Mesothelial cell of epicardium (in vitro differentiated cells): ENCODE data around the gene PLEKHA6. TPM values are rescaled to one million over a fixed set of nuclear protein-coding genes. Genes with fewer than 3 reads are reported as not detected.
A peak's percentile ranks its signal among the peaks of the same experiment; 100 is the strongest.

Experiments used
- DNase-seq, 2 experiments: peaks; one replicate each; pipeline ENCODE4 v3.0.0; 2021; ENCODE audit warnings: low spot score in 2 of 2; ENCODE audit not compliant: unreplicated experiment in 2 of 2
- H3K27ac Mint-ChIP-seq: 2 replicates; pipeline ENCODE4 v1.8.0; 2021; ENCODE audit warnings: mixed read lengths
- H3K27me3 Mint-ChIP-seq: 2 replicates; pipeline ENCODE4 v1.8.0; 2021; ENCODE audit warnings: low read depth, mixed read lengths
- H3K36me3 Mint-ChIP-seq: 2 replicates; pipeline ENCODE4 v1.8.0; 2021; ENCODE audit warnings: mixed read lengths
- H3K4me1 Mint-ChIP-seq: 2 replicates; pipeline ENCODE4 v1.8.0; 2021; ENCODE audit warnings: mixed read lengths
- H3K4me3 Mint-ChIP-seq: 2 replicates; pipeline ENCODE4 v1.8.0; 2021; ENCODE audit warnings: mild to moderate bottlenecking, moderate library complexity, mixed read lengths
- H3K9me3 Mint-ChIP-seq: 2 replicates; pipeline ENCODE4 v1.8.0; 2021; ENCODE audit warnings: mixed read lengths
- CTCF ChIP-seq: fragments of 200-600 bp; sonication (generic); IDR thresholded peaks from one replicate; pipeline ENCODE4 v1.5.0; 2021; ENCODE audit warnings: antibody characterized with exemption; ENCODE audit not compliant: unreplicated experiment
- total RNA-seq: library from RNA; stranded (reverse); gene quantifications from 3 replicates; pipeline ENCODE4 v1.2.1, GENCODE V29; 2021

The PLEKHA6 gene
- total RNA-seq, 1 donor from 2014 or later, result 29.7 TPM

- peaks cover 27% of the 10 kb centered on the region for H3K4me1 Mint-ChIP-seq
- H3K4me3 Mint-ChIP-seq, result peak overlapping the region; percentile 40
- DNase-seq, result no peak
These were observed 169.2 kb downstream of the PLEKHA6 start for GRCh38 chr1:204190212-204191211.

GRCh38 chr1:204188959-204189639 is 170.6 kb downstream of the PLEKHA6 start:
- Mint-ChIP-seq H3K27me3 (peaks cover 50% of the 10 kb centered on the region), H3K27ac (no peak overlapping the region), H3K9me3 (no peaks in the 10 kb centered on the region)

More at GRCh38 chr1:204190212-204191211, 169.2 kb downstream of the PLEKHA6 start:
- no peaks in the 10 kb centered on the region for H3K36me3 Mint-ChIP-seq
- no peak for TF ChIP-seq CTCF
- peaks cover 48% of the 10 kb centered on the region for H3K27me3 Mint-ChIP-seq
- peak overlapping the region; percentile 23 for H3K27ac Mint-ChIP-seq
- no peaks in the 10 kb centered on the region for H3K9me3 Mint-ChIP-seq

GRCh38 chr1:204186597-204186996 is 173.1 kb downstream of the PLEKHA6 start:
- Mint-ChIP-seq H3K9me3 (no peaks in the 10 kb centered on the region), H3K27ac (no peak overlapping the region), H3K4me3 (no peak overlapping the region), H3K4me1 (peaks cover 19% of the 10 kb centered on the region), H3K27me3 (peaks cover 40% of the 10 kb centered on the region), H3K36me3 (no peaks in the 10 kb centered on the region)
- no peak for TF ChIP-seq CTCF
- DNase-seq, result no peak

More at GRCh38 chr1:204188959-204189639, 170.6 kb downstream of the PLEKHA6 start:
- TF ChIP-seq CTCF, result no peak
- H3K4me3 Mint-ChIP-seq, result no peak overlapping the region
- H3K36me3 Mint-ChIP-seq, result no peaks in the 10 kb centered on the region
- peaks cover 20% of the 10 kb centered on the region for H3K4me1 Mint-ChIP-seq
- no peak for DNase-seq

GRCh38 chr1:204181116-204181515 is 178.6 kb downstream of the PLEKHA6 start:
- no peaks in the 10 kb centered on the region for H3K9me3 Mint-ChIP-seq
- no peaks in the 10 kb centered on the region for H3K4me1 Mint-ChIP-seq
- no peak for TF ChIP-seq CTCF
- no peak overlapping the region for H3K27ac Mint-ChIP-seq
- DNase-seq, result no peak
- H3K27me3 Mint-ChIP-seq, result peaks cover 7% of the 10 kb centered on the region
- no peak overlapping the region for H3K4me3 Mint-ChIP-seq
- H3K36me3 Mint-ChIP-seq, result no peaks in the 10 kb centered on the region

- Mint-ChIP-seq H3K36me3 (no peaks in the 10 kb centered on the region), H3K27ac (no peak overlapping the region), H3K9me3 (no peaks in the 10 kb centered on the region), H3K4me1 (no peaks in the 10 kb centered on the region), H3K27me3 (peaks cover 7% of the 10 kb centered on the region), H3K4me3 (no peak overlapping the region)
- no peak for TF ChIP-seq CTCF
- DNase-seq, result no peak
These were observed 179.6 kb downstream of the PLEKHA6 start for GRCh38 chr1:204180133-204180532.
